Ovary (tissue), 9 donors: ENCODE results near the gene LIPK. TPM values are rescaled to one million over a fixed set of nuclear protein-coding genes. Genes with fewer than 3 reads are reported as not detected.

ENCODE experiments used
- DNase-seq, 5 donors: peaks; one replicate each; pipeline ENCODE4 v3.0.0-alpha.2; 2019 to 2020
- H3K27ac ChIP-seq, 2 donors: fragments of 200-600 bp; one replicate each; pipeline versions ENCODE4 v1.5.1 to v1.8.0; 2019 to 2022
- H3K27me3 ChIP-seq: fragments of 200-600 bp; one replicate; pipeline ENCODE4 v1.8.0; 2022
- H3K36me3 ChIP-seq: fragments of 200-600 bp; sonication (generic); one replicate; pipeline ENCODE4 v1.5.1; 2019
- H3K4me1 ChIP-seq: one replicate; pipeline ENCODE4 v1.8.1; 2013; ENCODE audit warnings: mild to moderate bottlenecking, moderate library complexity; ENCODE audit not compliant: insufficient read depth
- H3K4me3 ChIP-seq: fragments of 200-600 bp; sonication (generic); one replicate; pipeline ENCODE4 v1.5.1; 2017
- H3K9me3 ChIP-seq, 2 donors: fragments of 200-600 bp in 1 of 2; sonication (generic) in 1 of 2; one replicate each; pipeline versions ENCODE4 v1.5.1 to v1.8.1; 2013 to 2019; ENCODE audit warnings: mild to moderate bottlenecking in 1 of 2, moderate library complexity in 1 of 2
- EP300 ChIP-seq: sonication (generic); formaldehyde crosslinking; IDR thresholded peaks from one replicate; pipeline ENCODE4 v1.6.1; 2017; ENCODE audit warnings: antibody characterized with exemption
- POLR2A ChIP-seq: fragments of 450-650 bp; IDR thresholded peaks from one replicate; pipeline ENCODE4 v1.6.1; 2017; ENCODE audit warnings: antibody characterized with exemption, mild to moderate bottlenecking, moderate library complexity
- WGBS, 3 donors: extraction: QIAGEN DNeasy Blood & Tissue Kit in 1 of 3; methylation state at CpG; one replicate each; pipeline versions ENCODE4 v1.1.5 to v1.1.7; 2013 to 2017; 5-methylcytosine and 5-hydroxymethylcytosine counted together
- intact Hi-C, 4 donors: fragments of 100-400 bp; cut with DNase I; formaldehyde crosslinking; loops; one replicate each; pipeline versions ENCODE4 v1.11.0 to v1.15.1; 2022 to 2023
- polyA plus RNA-seq, 2 donors: library from polyadenylated mRNA; stranded (reverse); fragments of 200-250 nt in 1 of 2; fragments of 350-450 nt in 1 of 2; fragmentation: Illumina TruSeq in 1 of 2; extraction: RNeasy Lipid Tissue Mini Kit (QIAGEN cat#74804) in 1 of 2; gene quantifications; one replicate each; pipeline ENCODE4 v1.2.3, GENCODE V29; 2013 to 2014
- total RNA-seq, 7 donors: library from RNA; depleted of rRNA in 2 of 7; stranded (reverse); fragments of >200 nt in 2 of 7; fragmentation: NEBNext Ultra II Directional in 3 of 7; extraction: Animal tissue kit (Norgen Biotek cat#: 25700) in 3 of 7; gene quantifications; one replicate each; pipeline versions ENCODE4 v1.1.0 to v1.2.4, GENCODE V29; 2016 to 2023
- TF ChIP-seq, protein P1 (sequence below), 3 donors: fragments of 450-650 bp in 2 of 3; fragments of 200-600 bp in 1 of 3; IDR thresholded peaks; one replicate each; pipeline versions ENCODE4 v1.5.1 to v1.8.0; 2016 to 2022; ENCODE audit warnings: antibody characterized with exemption in 3 of 3, mild to moderate bottlenecking in 1 of 3
- donor health status: DM: no; HTN: no; CAD: no; lungs with moderate emphysema.
- donor health status: DM: no; HTN: no; CAD: no.
- donor health status: Bipolar disorder and iron deficiency.
- donor health status: DM: yes; HTN: yes; CAD: no.
- donor health status: DM: no; HTN: no; CAD: no.
- donor health status: DM: yes; HTN: yes; CAD: no.

Gene LIPK
- total and polyA plus RNA-seq, 9 donors = not detected

DNA sequence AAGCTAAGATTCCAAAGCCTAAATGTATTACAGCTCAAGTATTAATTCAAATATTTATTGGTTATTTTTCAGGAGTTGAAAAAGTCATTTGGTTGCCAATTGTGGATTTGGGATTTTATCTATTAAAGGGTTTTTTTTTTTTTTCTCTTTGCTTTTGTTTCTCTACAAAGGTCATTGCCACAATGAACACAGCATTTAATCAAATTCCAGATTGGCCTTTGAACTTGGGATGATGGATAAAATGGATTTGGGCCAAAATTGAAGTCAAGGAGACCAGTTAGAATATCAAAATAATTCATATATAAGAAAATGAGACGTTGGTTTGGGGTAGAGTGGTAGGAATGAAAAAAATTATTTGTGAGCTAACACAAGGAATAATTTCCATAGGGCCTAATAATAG lies 63.3 kb downstream of the LIPK start:
- Histone ChIP-seq H3K27me3 (no peaks in the 10 kb centered on the region), H3K4me3 (no peak overlapping the region), H3K27ac (no peak overlapping the region), H3K9me3 (no peaks in the 10 kb centered on the region), H3K36me3 (no peaks in the 10 kb centered on the region), H3K4me1 (no peaks in the 10 kb centered on the region)
- intact Hi-C loops = no loop called here
- TF ChIP-seq, protein P1, sequence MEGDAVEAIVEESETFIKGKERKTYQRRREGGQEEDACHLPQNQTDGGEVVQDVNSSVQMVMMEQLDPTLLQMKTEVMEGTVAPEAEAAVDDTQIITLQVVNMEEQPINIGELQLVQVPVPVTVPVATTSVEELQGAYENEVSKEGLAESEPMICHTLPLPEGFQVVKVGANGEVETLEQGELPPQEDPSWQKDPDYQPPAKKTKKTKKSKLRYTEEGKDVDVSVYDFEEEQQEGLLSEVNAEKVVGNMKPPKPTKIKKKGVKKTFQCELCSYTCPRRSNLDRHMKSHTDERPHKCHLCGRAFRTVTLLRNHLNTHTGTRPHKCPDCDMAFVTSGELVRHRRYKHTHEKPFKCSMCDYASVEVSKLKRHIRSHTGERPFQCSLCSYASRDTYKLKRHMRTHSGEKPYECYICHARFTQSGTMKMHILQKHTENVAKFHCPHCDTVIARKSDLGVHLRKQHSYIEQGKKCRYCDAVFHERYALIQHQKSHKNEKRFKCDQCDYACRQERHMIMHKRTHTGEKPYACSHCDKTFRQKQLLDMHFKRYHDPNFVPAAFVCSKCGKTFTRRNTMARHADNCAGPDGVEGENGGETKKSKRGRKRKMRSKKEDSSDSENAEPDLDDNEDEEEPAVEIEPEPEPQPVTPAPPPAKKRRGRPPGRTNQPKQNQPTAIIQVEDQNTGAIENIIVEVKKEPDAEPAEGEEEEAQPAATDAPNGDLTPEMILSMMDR (IDR thresholded peaks at IDR 0.05) = no peak
- no peak for TF ChIP-seq EP300
- TF ChIP-seq POLR2A = no peak
- DNase-seq = no peak
- 40 to 66% (median 55%) methylated on average over 1 of the region's 1 CpG for WGBS, 3 donors

DNA sequence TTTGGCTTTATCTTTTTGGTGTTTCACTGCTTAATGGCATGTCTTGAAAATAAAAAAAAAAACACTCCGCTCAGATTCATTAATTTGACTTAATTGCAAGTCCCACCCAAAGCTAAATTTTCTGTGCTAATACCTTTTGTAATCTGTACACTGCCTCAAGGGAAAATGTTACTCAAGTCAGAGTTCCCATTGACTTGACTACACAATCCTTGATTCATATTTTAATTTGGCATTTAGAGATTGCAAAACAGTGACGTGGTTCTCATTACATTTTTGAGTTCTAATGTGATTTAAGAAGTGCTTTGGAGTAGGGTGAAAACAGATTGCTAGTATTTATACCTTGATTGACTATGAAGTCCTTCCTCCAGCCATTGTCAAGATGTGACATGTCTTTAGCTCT lies 75.2 kb downstream of the LIPK start:
- Histone ChIP-seq H3K36me3 (no peaks in the 10 kb centered on the region), H3K4me3 (no peak overlapping the region), H3K27ac (no peak overlapping the region), H3K4me1 (no peaks in the 10 kb centered on the region), H3K27me3 (no peaks in the 10 kb centered on the region), H3K9me3 (no peaks in the 10 kb centered on the region)
- intact Hi-C loops = no loop called here
- TF ChIP-seq, protein P1 (IDR thresholded peaks at IDR 0.05) = no peak
- TF ChIP-seq POLR2A (no peak), EP300 (no peak)
- DNase-seq = no peak
- 27 to 62% (median 51%) methylated on average over 2 of the region's 2 CpGs for WGBS, 3 donors

DNA sequence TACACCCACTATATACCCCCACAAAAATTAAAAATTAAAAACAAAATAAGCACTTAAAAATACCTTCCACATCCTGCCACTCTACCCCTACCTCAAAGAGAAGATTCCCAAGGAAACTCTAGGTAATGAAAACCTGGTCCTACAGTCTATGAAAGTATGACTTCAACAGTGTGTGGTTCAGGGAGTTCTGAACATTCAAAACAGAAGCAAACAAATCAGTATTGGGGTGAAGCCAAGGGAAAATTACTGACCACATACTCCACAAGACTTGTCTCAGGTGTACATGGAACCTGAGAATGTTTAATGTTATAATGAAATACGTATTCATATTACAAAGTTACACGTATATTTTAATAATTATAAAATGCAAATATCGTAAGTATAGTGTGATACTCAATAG lies 76.2 kb downstream of the LIPK start:
- WGBS, 3 donors = 79 to 96% (median 81%) methylated on average over 3 of the region's 3 CpGs
- Histone ChIP-seq H3K4me1 (no peaks in the 10 kb centered on the region), H3K27ac (no peak overlapping the region), H3K9me3 (no peaks in the 10 kb centered on the region), H3K4me3 (no peak overlapping the region), H3K27me3 (no peaks in the 10 kb centered on the region), H3K36me3 (no peaks in the 10 kb centered on the region)
- DNase-seq = no peak
- intact Hi-C loops = no loop called here
- TF ChIP-seq POLR2A (no peak), EP300 (no peak)
- TF ChIP-seq, protein P1 (IDR thresholded peaks at IDR 0.05) = no peak

DNA sequence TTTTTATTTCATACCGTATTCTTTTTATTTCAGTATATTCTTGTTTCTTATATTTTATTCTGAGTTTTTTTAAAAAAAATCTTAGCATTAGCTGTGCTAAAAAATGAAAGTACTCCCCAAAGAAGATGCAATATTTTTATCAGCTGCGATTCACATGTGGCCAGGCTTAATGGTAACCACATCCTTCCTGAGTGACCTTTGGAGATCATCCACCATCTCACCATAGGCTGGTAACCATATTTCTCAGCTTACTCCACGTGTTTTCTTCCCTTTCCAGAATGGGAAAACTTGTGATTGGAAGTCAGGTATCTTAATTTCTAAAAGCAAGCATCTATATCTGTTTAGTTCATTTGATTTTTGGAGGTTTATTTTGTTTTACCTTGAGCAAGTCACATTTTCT lies 77.7 kb downstream of the LIPK start:
- TF ChIP-seq EP300 (no peak), POLR2A (no peak)
- TF ChIP-seq, protein P1 (IDR thresholded peaks at IDR 0.05) = no peak
- Histone ChIP-seq H3K27ac (no peak overlapping the region), H3K4me1 (no peaks in the 10 kb centered on the region), H3K4me3 (no peak overlapping the region), H3K27me3 (no peaks in the 10 kb centered on the region), H3K9me3 (no peaks in the 10 kb centered on the region), H3K36me3 (no peaks in the 10 kb centered on the region)
- DNase-seq = no peak
- intact Hi-C loops = no loop called here
- WGBS, 3 donors = 77 to 81% (median 77%) methylated on average over 3 of the region's 3 CpGs
